ENCODE measurements around the gene NOVA2.

Gene NOVA2

GRCh38 chr19:45922281-45922680 lies 51.4 kb downstream of the NOVA2 start:
- no peak for DNase-seq (ENCODE audit: low spot score)
- ChIA-PET POLR2A (ENCODE audit: low non-redundant PET) (no interaction called here), CTCF (no interaction called here)
- TF ChIP-seq CTCF (conservative IDR thresholded peaks at IDR 0.05; ENCODE audit: low read depth) = no peak
- no peak overlapping the region for H3K27ac ChIP-seq

DNA sequence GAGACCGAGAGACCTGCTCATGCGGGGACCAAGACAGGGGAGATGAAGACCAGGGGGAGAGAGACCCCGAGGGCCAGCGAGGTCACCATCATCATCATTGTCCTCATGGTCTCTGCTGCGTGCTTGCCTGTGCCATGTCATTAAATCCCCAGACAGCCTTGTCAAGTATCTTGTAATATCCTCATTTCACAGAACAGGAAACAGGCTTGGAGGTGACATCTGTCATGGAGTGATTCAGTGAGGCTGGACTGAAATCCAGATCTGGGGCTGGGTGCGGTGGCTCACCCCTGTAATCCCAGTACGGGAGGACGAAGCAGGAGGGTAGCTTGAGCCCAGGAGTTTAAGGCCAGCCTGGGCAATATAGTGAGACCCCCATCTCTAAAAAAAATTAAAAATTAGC lies 53.2 kb downstream of the NOVA2 start:
- H3K27ac ChIP-seq = no peak overlapping the region
- ChIA-PET POLR2A (ENCODE audit: low non-redundant PET) (no interaction called here), CTCF (no interaction called here)
- no peak for DNase-seq (ENCODE audit: low spot score)
- no peak for TF ChIP-seq CTCF (conservative IDR thresholded peaks at IDR 0.05; ENCODE audit: low read depth)

DNA sequence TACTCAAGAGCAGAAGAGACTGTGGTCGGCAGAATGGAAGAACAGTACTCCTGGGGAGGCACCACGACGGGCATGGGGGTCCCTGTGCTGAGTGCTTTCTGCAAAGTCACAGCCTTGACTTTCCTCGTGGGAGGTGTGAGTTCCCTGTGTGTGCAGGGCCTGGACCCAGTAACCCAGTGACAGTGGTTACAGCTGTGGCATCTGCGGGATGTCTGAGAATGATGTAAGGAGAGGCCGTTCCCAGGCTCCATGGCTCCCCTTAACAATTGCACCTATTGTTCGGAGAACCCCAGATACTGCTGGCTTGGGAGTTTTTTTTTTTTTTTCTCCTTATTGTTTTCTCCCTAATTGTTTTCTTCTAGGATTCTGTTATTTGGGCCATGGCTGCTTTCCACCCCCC lies 54.0 kb downstream of the NOVA2 start:
- ChIA-PET CTCF (no interaction called here), POLR2A (ENCODE audit: low non-redundant PET) (no interaction called here)
- H3K27ac ChIP-seq = no peak overlapping the region
- DNase-seq (ENCODE audit: low spot score) = no peak
- no peak for TF ChIP-seq CTCF (conservative IDR thresholded peaks at IDR 0.05; ENCODE audit: low read depth)

DNA sequence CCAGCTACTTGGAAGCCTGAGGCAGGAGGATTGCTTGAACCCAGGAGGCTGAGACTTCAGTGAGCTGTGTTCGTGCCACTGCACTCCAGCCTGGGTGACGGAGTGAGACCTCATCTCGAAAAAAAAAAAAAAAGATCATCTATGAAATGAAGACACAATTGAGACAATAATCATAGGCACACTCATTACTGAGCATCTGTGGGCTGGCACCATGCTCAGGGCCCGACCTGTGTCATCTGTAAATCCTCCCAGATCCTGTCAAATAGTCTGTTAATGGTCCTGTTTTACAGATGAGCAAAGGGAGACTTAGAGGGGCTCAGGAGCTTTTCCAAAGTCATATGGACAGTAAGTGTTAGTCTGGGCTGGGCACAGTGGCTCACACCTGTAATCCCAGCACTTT lies 54.9 kb downstream of the NOVA2 start:
- ChIA-PET POLR2A (ENCODE audit: low non-redundant PET) (no interaction called here), CTCF (no interaction called here)
- no peak for DNase-seq (ENCODE audit: low spot score)
- no peak overlapping the region for H3K27ac ChIP-seq
- TF ChIP-seq CTCF (conservative IDR thresholded peaks at IDR 0.05; ENCODE audit: low read depth) = no peak

GRCh38 chr19:45917421-45918091 lies 56.1 kb downstream of the NOVA2 start:
- TF ChIP-seq CTCF (conservative IDR thresholded peaks at IDR 0.05; ENCODE audit: low read depth) = no peak
- CTCF ChIA-PET = no interaction called here
- POLR2A ChIA-PET (ENCODE audit: low non-redundant PET) = interaction anchor here (0.8 kb wide), 1 partner anchor 296 kb away, joined by 6 read pairs; no protein-coding TSS in a partner anchor
- no peak for DNase-seq (ENCODE audit: low spot score)
- no peak overlapping the region for H3K27ac ChIP-seq

DNA sequence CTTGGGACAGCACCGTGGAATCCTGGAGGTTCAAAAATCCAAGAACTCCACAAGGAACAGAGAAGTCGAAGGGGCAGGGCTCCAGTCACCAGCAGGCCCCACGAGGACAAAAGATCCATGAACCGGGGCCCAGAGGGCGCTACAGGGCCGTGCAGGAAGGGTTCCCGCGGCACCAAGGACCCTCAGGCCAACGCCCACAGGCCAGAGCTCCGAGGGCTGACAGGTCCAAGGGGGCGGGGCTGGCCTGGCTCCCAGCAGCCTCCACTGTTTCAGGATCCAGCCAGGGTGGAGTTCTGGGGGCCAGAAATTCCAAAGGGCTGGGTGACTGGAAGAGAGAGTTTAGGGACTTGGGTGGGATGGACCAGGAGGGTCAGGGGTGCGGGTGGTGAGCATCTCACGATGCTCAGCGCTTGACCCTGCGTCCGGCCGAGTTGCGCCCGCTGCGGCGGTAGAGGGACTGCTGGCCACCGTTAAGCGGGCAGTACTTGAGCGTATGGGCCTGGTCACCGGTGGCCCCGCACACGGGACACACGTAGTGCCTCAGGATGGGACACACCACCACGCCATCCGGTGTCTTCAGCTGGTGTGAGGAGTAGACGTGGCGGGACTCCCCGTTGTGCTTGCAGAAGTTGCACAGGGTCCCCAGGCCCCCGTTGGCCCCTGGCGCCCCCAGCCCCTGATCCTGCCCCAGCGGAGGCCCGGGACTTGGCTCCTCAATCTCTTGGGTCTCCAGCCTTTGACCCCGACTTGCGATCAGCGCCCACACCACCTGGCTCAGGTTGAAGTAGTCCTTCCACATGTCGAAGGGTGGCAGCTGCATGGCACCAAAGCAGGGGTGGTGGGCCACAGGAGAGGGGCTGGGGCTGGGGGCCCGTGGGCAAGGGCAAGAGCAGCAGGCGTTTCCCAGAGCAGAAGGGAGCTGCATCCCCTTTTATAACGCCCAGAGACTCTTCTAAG lies 59.5 kb downstream of the NOVA2 start, which contains the start of gene NANOS2:
Gene NANOS2 (minus strand): TSS at position 905 of the 957 bp plus-strand sequence. CDS start 85 bp downstream, at position 820.
- TF ChIP-seq CTCF (conservative IDR thresholded peaks at IDR 0.05; ENCODE audit: low read depth) = no peak
- no peak within 1 kb of the TSS for H3K27ac ChIP-seq
- CTCF ChIA-PET = no interaction called here
- POLR2A ChIA-PET (ENCODE audit: low non-redundant PET) = no interaction called here
- DNase-seq (ENCODE audit: low spot score) = no peak

Data from RWPE1 (cell line).